Measurements from ENCODE around the gene NFX1. TPM values are rescaled to one million over a fixed set of nuclear protein-coding genes. Genes with fewer than 3 reads are reported as not detected.
"Not testable (repeated sequence)": the region's sequence is repeated elsewhere in the genome, so short reads cannot be mapped to it uniquely, and the experiment has no call there.

Gene NFX1
- total RNA-seq, 1 donor from 2014 or later: 27.8 TPM

DNA sequence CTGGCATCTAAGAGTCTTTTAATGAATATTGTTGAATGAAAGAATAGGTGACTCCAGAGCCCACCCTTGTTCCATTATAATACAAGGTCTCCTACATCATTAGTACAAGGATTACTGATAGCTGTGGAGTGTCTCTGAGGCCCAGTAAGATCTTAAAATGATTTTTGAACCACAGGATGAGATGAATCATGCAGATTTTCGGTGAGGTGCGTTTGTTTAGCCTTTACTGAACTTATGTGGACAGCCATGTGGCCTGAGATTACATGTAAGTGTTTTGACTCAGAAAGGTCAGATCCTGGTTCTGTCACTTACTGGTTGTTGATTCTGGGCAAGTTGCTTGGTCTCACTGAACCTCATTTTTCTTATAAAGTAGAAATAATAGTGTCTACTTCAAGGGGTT lies 21.6 kb downstream of the NFX1 start:
- H3K9me3 Mint-ChIP-seq (ENCODE audit: unreplicated experiment): no peaks in the 10 kb centered on the region
- no peak overlapping the region for H3K27ac ChIP-seq (ENCODE audit: low read depth, low read length)
- no peaks in the 10 kb centered on the region for H4K20me1 ChIP-seq (ENCODE audit: insufficient read depth, low read length)
- H3K4me1 ChIP-seq (ENCODE audit: insufficient read depth, low read length): no peaks in the 10 kb centered on the region
- peaks cover 12% of the 10 kb centered on the region for H3K4me1 Mint-ChIP-seq (ENCODE audit: low read depth, unreplicated experiment)
- FAIRE-seq (no peak), DNase-seq (ENCODE audit: low read depth) (peak; percentile 12)
- TF ChIP-seq CTCF (IDR thresholded peaks at IDR 0.05; ENCODE audit: insufficient read depth, low read depth, low read length): no peak
- TF ChIP-seq EZH2 (IDR thresholded peaks at IDR 0.05; ENCODE audit: insufficient read depth, low read length): no peak
- no peak overlapping the region for H3K27ac Mint-ChIP-seq (ENCODE audit: unreplicated experiment)
- H2AFZ ChIP-seq (ENCODE audit: low read depth, low read length): no peak overlapping the region
- H3K9me3 ChIP-seq (ENCODE audit: insufficient read depth, low read depth, low read length): no peaks in the 10 kb centered on the region
- H3K4me3 Mint-ChIP-seq (ENCODE audit: unreplicated experiment): no peak overlapping the region
- no peak overlapping the region for H3K4me3 ChIP-seq (ENCODE audit: insufficient read depth, low read depth, low read length)
- peaks cover 6% of the 10 kb centered on the region for H3K79me2 ChIP-seq (ENCODE audit: insufficient read depth, low read length)
- H3K9ac ChIP-seq (ENCODE audit: low read length): no peak overlapping the region
- no peaks in the 10 kb centered on the region for H3K27me3 Mint-ChIP-seq (ENCODE audit: low read depth, unreplicated experiment)
- no peaks in the 10 kb centered on the region for H3K27me3 ChIP-seq (ENCODE audit: insufficient read depth, low read length)
- peaks cover 26% of the 10 kb centered on the region for H3K36me3 Mint-ChIP-seq (ENCODE audit: low read depth, unreplicated experiment)
- H3K4me2 ChIP-seq (ENCODE audit: low read length): no peak overlapping the region
- H3K36me3 ChIP-seq (ENCODE audit: insufficient read depth, low read length): peaks cover 52% of the 10 kb centered on the region

DNA sequence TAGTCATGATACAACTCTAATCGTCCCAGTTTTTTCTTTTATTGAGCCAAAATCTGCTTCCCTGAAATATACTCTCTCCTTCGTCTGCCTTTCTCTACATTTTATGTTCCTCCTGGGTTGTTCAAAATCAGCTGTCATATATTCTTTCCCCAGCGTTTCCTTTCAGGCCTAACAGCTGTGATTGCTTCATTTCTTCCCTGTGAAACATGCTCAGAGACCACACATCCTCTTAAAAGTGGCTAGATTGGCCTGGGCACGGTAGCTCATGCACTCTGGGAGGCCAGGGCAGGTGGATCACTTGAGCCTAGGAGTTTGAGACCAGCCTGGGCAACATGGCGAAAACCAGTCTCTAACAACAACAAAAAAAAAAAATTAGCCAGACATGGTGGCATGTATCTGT lies 25.1 kb downstream of the NFX1 start:
- TF ChIP-seq CTCF (IDR thresholded peaks at IDR 0.05; ENCODE audit: insufficient read depth, low read depth, low read length) (no peak), EZH2 (IDR thresholded peaks at IDR 0.05; ENCODE audit: insufficient read depth, low read length) (no peak)
- Histone ChIP-seq H3K4me1 (ENCODE audit: insufficient read depth, low read length) (peaks cover 8% of the 10 kb centered on the region), H3K27me3 (ENCODE audit: insufficient read depth, low read length) (no peaks in the 10 kb centered on the region), H2AFZ (ENCODE audit: low read depth, low read length) (no peak overlapping the region), H3K27ac (ENCODE audit: low read depth, low read length) (no peak overlapping the region), H3K9ac (ENCODE audit: low read length) (no peak overlapping the region), H4K20me1 (ENCODE audit: insufficient read depth, low read length) (no peaks in the 10 kb centered on the region), H3K4me2 (ENCODE audit: low read length) (no peak overlapping the region), H3K79me2 (ENCODE audit: insufficient read depth, low read length) (peaks cover 3% of the 10 kb centered on the region), H3K36me3 (ENCODE audit: insufficient read depth, low read length) (peaks cover 46% of the 10 kb centered on the region), H3K4me3 (ENCODE audit: insufficient read depth, low read depth, low read length) (no peak overlapping the region), H3K9me3 (ENCODE audit: insufficient read depth, low read depth, low read length) (no peaks in the 10 kb centered on the region)
- Mint-ChIP-seq H3K27ac (ENCODE audit: unreplicated experiment) (peak overlapping the region; percentile 50), H3K27me3 (ENCODE audit: low read depth, unreplicated experiment) (no peaks in the 10 kb centered on the region), H3K9me3 (ENCODE audit: unreplicated experiment) (no peaks in the 10 kb centered on the region), H3K36me3 (ENCODE audit: low read depth, unreplicated experiment) (peaks cover 18% of the 10 kb centered on the region), H3K4me1 (ENCODE audit: low read depth, unreplicated experiment) (peaks cover 7% of the 10 kb centered on the region), H3K4me3 (ENCODE audit: unreplicated experiment) (no peak overlapping the region)
- no peak for DNase-seq (ENCODE audit: low read depth)
- no peak for FAIRE-seq

- peaks cover 20% of the 10 kb centered on the region for H3K4me1 ChIP-seq (ENCODE audit: insufficient read depth, low read length)
- H3K36me3 ChIP-seq (ENCODE audit: insufficient read depth, low read length): peaks cover 37% of the 10 kb centered on the region
- H2AFZ ChIP-seq (ENCODE audit: low read depth, low read length); H3K79me2 ChIP-seq (ENCODE audit: insufficient read depth, low read length); DNase-seq (ENCODE audit: low read depth); H3K27ac ChIP-seq (ENCODE audit: low read depth, low read length); H3K27ac Mint-ChIP-seq (ENCODE audit: unreplicated experiment); H3K9ac ChIP-seq (ENCODE audit: low read length); H3K9me3 Mint-ChIP-seq (ENCODE audit: unreplicated experiment); H3K4me3 ChIP-seq (ENCODE audit: insufficient read depth, low read depth, low read length); H3K27me3 Mint-ChIP-seq (ENCODE audit: low read depth, unreplicated experiment); H4K20me1 ChIP-seq (ENCODE audit: insufficient read depth, low read length); H3K4me2 ChIP-seq (ENCODE audit: low read length); FAIRE-seq; H3K27me3 ChIP-seq (ENCODE audit: insufficient read depth, low read length); H3K9me3 ChIP-seq (ENCODE audit: insufficient read depth, low read depth, low read length); H3K4me3 Mint-ChIP-seq (ENCODE audit: unreplicated experiment): not testable (repeated sequence)
- peaks cover 16% of the 10 kb centered on the region for H3K4me1 Mint-ChIP-seq (ENCODE audit: low read depth, unreplicated experiment)
- peaks cover 18% of the 10 kb centered on the region for H3K36me3 Mint-ChIP-seq (ENCODE audit: low read depth, unreplicated experiment)
Observed at GRCh38 chr9:33317136-33317535, 26.8 kb downstream of the NFX1 start.
